Stimulated activated CD4-positive, alpha-beta T cell treated with anti-CD3 and anti-CD28 coated beads, Interleukin-15, amount 100 ng/mL, for 48 hours (primary cell): ENCODE measurements around the gene SOX2.

Experiments used
- DNase-seq, 2 donors: peaks; one replicate each; pipeline ENCODE4 v3.0.0-alpha.2; 2020; ENCODE audit warnings: low read depth in 2 of 2

Gene SOX2

DNA sequence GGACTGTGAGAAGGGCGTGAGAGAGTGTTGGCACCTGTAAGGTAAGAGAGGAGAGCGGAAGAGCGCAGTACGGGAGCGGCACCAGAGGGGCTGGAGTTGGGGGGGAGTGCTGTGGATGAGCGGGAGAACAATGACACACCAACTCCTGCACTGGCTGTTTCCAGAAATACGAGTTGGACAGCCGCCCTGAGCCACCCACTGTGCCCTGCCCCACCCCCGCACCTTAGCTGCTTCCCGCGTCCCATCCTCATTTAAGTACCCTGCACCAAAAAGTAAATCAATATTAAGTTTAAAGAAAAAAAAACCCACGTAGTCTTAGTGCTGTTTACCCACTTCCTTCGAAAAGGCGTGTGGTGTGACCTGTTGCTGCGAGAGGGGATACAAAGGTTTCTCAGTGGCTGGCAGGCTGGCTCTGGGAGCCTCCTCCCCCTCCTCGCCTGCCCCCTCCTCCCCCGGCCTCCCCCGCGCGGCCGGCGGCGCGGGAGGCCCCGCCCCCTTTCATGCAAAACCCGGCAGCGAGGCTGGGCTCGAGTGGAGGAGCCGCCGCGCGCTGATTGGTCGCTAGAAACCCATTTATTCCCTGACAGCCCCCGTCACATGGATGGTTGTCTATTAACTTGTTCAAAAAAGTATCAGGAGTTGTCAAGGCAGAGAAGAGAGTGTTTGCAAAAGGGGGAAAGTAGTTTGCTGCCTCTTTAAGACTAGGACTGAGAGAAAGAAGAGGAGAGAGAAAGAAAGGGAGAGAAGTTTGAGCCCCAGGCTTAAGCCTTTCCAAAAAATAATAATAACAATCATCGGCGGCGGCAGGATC, at the start of gene SOX2:
Gene SOX2, plus strand, starts transcription at position 601 of the 811 bp plus-strand sequence. CDS start 436 bp downstream, outside the sequence.
- no peak for DNase-seq

DNA sequence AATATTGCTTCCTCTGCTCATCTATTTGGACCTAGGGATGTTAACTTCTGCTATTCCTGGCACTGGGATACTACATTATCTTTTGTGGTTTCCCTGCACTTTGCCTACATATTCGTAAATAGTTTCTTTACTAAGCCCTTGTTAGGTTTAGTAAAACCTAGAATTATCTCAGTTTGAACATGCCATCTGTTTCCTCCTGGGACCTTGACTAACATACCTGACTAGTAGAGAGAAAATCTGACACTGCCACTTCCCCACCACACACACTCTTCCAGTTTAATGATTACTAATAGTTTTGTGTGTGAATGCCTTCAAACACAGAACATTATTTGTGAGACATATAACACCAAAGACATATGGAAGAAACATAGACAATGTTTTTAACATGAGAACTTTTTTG, 28.2 kb upstream of the SOX2 start:
- DNase-seq = no peak

GRCh38 chr3:181687190-181687589, 24.5 kb upstream of the SOX2 start:
- no peak for DNase-seq

- no peak for DNase-seq
Observed at GRCh38 chr3:181687731-181688130, 24.0 kb upstream of the SOX2 start.

GRCh38 chr3:181689546-181689945, 22.2 kb upstream of the SOX2 start:
- no peak for DNase-seq

DNA sequence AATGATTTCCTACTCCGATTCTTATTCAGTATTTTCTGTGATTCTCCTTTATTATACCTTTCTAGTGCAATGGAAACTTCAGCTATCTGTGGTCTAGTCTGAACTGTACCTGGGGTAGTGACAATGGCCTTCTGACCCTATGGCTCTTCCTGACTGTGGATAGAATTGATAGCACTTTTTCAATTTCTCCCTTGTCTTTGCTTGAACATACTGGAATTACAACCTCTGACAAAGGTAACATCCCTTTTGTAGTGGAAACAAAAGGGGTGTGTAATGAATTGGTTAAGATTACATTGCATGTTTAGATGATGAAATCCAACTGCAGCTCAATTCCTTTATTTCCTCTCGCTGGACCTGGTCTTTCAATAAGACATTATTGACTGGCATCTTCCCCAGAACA, 21.0 kb upstream of the SOX2 start:
- DNase-seq = no peak

DNA sequence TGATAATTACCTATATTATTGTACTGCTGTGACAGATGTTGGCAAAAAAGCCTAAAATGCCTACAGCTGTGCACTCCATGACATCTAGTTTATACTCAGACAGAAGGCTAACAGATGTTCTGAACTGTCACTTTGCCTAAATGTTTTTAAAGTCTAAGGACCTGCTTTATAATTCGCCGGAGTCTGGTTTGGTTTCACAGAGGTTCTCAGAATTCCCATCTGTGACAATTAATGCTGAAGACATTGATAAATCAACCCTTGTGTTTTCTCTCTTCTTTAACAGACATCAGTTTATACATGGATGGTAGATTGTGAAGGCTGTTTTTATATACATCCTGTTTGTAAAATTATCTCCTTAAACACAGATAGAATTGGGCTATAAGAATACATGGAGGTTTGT, 19.8 kb upstream of the SOX2 start:
- no peak for DNase-seq

DNA sequence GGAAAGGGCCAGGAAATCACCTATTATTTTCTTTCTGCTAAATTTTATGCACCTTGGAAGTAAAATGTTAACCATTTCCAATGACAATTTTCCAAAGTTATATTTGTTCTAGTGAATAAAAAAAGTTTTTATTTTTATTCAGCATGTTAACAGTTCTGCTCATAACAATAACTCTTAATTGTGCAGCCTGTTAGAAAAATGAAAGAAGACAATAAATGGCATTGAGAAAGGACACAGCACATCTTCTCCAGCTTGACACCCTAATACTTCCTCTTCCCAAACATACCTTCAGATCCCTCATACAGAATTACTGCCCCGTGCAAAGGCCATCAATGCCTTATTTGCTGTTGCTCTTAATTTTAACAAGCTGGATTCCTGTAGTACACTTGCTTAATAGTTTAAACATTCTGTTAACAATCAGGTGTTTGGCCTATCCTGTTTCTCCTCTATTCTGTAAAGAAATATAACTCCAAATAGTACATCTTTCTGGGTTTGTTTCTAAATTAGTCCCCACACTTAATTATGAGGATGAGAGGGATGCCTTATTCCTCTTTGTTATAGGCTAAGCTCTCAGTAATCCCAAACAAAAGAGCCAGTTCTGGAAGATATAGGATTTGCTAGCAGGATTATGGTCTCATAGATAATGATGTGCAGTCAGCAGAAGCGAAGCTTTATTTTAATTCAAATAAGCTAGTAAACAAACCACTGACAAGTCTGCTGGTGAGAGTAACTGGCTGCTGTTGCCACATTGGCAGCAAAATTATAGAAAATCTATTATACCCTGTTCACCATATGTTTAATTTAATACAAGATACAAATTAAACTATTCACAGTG, 19.2 kb upstream of the SOX2 start:
- DNase-seq = no peak

- no peak for DNase-seq
Observed at GRCh38 chr3:181693280-181693679, 18.4 kb upstream of the SOX2 start.

GRCh38 chr3:181694805-181695660, 16.7 kb upstream of the SOX2 start:
- no peak for DNase-seq

GRCh38 chr3:181695661-181696491, 15.8 kb upstream of the SOX2 start:
- no peak for DNase-seq

GRCh38 chr3:181696626-181697230, 15.0 kb upstream of the SOX2 start:
- no peak for DNase-seq

- no peak for DNase-seq
Observed at GRCh38 chr3:181698263-181698954, 13.3 kb upstream of the SOX2 start.

- DNase-seq = no peak
Observed at GRCh38 chr3:181699171-181699903, 12.4 kb upstream of the SOX2 start.

DNA sequence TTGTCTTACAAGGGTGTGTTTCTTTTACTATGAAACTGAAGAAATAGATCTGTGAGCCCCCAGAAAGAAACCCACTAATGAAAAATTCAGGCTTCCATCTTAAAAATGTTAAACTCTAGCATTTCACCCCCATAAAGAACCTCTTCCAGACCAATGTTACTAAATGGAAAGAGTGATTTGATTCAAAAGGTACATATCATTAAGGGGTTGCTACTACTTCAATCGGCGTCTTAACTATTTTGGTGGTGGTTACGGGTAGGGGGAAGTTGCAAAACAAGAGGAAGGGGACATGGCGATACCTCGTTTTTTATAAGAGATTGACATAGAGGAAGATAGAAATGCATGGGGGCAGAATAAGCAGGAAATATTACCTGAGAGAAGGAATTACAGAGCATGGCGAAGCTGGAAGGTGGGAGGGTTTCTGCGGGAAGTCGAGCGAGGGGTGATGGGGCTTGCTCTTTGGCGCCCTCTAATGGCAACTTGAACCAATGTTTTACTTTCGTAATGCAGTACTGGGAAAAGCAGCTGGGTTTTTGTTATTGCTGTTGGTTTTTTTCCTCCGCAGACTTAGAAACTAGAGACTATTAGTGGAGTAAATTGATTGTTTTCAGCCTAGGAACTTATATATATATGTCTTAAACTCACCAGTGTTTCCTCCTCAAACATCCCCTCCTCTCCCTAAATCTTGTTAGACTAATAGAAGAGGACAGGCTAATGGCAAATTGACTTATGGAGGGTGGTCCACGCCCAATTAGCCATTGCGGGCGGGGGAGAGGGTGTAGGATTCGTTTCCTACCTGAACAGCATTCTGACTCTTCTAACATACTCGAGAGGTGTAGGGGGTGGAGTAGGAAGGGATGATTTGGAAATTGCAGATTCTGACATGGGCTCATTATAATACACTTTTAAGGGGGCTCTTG, 11.3 kb upstream of the SOX2 start:
- no peak for DNase-seq

DNA sequence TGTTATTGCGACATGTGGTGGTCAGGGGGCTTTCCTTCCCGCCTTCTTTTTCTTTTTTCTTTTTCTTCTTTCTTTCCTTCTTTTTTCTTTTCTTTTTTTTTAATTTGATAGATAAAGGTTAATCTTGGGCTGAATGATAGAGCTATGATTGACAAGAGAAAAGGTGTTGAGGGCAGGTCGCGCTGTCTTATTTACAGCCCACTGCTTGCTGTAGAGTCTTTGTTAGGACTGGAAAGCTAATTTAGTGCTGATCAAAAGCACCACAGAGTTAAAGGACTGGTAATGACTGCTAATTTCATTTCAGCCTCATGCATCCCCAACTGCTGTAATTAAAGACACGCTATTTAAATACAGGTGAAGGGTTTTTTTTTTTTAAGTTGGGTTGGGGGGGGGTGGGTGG, 10.6 kb upstream of the SOX2 start:
- no peak for DNase-seq

DNA sequence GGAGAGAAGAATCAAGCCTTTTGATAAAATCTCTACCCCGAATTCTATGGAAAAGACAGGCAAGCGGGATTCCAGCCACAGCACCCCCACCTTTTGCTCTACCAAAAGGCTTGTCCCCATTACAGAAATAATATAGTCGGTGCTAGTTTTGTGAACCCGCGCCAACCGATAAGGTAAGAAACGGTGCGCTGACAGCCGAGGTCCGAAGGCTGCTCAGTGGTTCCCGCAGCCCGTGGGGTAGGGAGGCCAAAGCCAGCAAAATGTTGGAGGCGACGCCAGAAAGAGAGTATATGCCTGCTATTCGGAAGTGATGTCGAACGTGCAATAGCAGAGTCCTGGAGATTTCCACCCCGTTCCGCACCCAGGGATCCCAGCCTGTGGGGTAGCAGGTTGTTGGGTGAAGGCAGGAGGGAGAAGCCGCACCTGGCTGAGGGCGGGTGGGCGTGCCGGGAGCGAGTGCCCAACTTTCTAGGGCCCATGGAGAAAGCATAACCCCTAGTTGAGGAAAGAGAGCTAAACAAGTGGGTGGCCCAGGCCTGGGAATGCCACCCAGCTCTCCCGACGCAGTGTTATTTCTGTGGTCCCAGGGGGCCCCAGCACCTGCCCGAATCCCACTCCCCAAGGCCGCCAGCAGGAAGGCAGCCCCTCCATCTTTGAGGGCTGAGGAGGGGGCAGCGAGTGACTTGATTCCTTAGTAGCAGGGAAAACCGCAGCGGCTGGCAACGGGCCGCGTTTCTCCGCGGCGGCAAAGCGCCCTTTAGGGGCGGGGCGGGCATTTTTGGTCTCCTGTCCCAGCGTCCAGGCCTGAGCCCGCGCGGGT, 7.9 kb upstream of the SOX2 start:
- no peak for DNase-seq
